ENCODE results near the gene YPEL5. TPM values are rescaled to one million over a fixed set of nuclear protein-coding genes. Genes with fewer than 3 reads are reported as not detected.
A peak's percentile ranks its signal among the peaks of the same experiment; 100 is the strongest.

The YPEL5 gene
- total and polyA plus RNA-seq, 2 experiments from 2014 or later: 94.4 to 98.3 TPM

GRCh38 chr2:30152385-30152784 lies 5.6 kb downstream of the YPEL5 start:
- H3K79me2 ChIP-seq: peaks cover 75% of the 10 kb centered on the region
- no peaks in the 10 kb centered on the region for H3K9me3 ChIP-seq (ENCODE audit: low read depth)
- H3K4me1 ChIP-seq (ENCODE audit: insufficient read depth): peaks cover 40% of the 10 kb centered on the region
- TF ChIP-seq EZH2phosphoT487 (IDR thresholded peaks at IDR 0.05; ENCODE audit: low read depth, severe bottlenecking, unreplicated experiment) (no peak), CTCF (IDR thresholded peaks at IDR 0.05; ENCODE audit: poor library complexity) (no peak), EZH2 (IDR thresholded peaks at IDR 0.05; ENCODE audit: borderline replicate concordance) (no peak)
- DNase-seq (ENCODE audit: low spot score): no peak
- no peaks in the 10 kb centered on the region for H3K9me2 ChIP-seq (replicated peaks; ENCODE audit: insufficient read depth)
- H4K20me1 ChIP-seq (ENCODE audit: insufficient read depth, poor library complexity, severe bottlenecking): peaks cover 78% of the 10 kb centered on the region
- H3K36me3 ChIP-seq (replicated peaks; ENCODE audit: insufficient read depth, low read depth): no peaks in the 10 kb centered on the region
- H3K27me3 ChIP-seq: no peaks in the 10 kb centered on the region
- no peak overlapping the region for H3K4me2 ChIP-seq
- 100% methylated on average over 1 of the region's 1 CpG for WGBS (ENCODE audit: low lambda C conversion rate, missing lambda C conversion rate)
- H3K27ac ChIP-seq: no peak overlapping the region
- H2AFZ ChIP-seq: no peak overlapping the region
- H3K4me3 ChIP-seq: no peak overlapping the region

- Histone ChIP-seq H3K79me2 (peaks cover 51% of the 10 kb centered on the region), H3K36me3 (replicated peaks; ENCODE audit: insufficient read depth, low read depth) (no peaks in the 10 kb centered on the region), H3K9me2 (replicated peaks; ENCODE audit: insufficient read depth) (no peaks in the 10 kb centered on the region), H2AFZ (no peak overlapping the region), H3K27me3 (no peaks in the 10 kb centered on the region), H3K9me3 (ENCODE audit: low read depth) (no peaks in the 10 kb centered on the region), H3K4me3 (no peak overlapping the region), H3K27ac (no peak overlapping the region), H3K4me1 (ENCODE audit: insufficient read depth) (peaks cover 19% of the 10 kb centered on the region), H4K20me1 (ENCODE audit: insufficient read depth, poor library complexity, severe bottlenecking) (peaks cover 75% of the 10 kb centered on the region), H3K4me2 (no peak overlapping the region)
- no peak for TF ChIP-seq EZH2 (IDR thresholded peaks at IDR 0.05; ENCODE audit: borderline replicate concordance)
- TF ChIP-seq EZH2phosphoT487 (IDR thresholded peaks at IDR 0.05; ENCODE audit: low read depth, severe bottlenecking, unreplicated experiment): no peak
- no peak for TF ChIP-seq CTCF (IDR thresholded peaks at IDR 0.05; ENCODE audit: poor library complexity)
- WGBS (ENCODE audit: low lambda C conversion rate, missing lambda C conversion rate): 82% methylated on average over 2 of the region's 2 CpGs
- no peak for DNase-seq (ENCODE audit: low spot score)
Measured at GRCh38 chr2:30155202-30155601, 8.4 kb downstream of the YPEL5 start.

GRCh38 chr2:30155889-30156658 lies 9.3 kb downstream of the YPEL5 start:
- H3K4me2 ChIP-seq: peak overlapping the region; percentile 28
- no peak for TF ChIP-seq CTCF (IDR thresholded peaks at IDR 0.05; ENCODE audit: poor library complexity)
- TF ChIP-seq EZH2phosphoT487 (IDR thresholded peaks at IDR 0.05; ENCODE audit: low read depth, severe bottlenecking, unreplicated experiment): no peak
- TF ChIP-seq EZH2 (IDR thresholded peaks at IDR 0.05; ENCODE audit: borderline replicate concordance): no peak

More at GRCh38 chr2:30155889-30156658, 9.3 kb downstream of the YPEL5 start:
- Histone ChIP-seq H4K20me1 (ENCODE audit: insufficient read depth, poor library complexity, severe bottlenecking) (peaks cover 66% of the 10 kb centered on the region), H3K27ac (peak overlapping the region; percentile 58), H3K4me1 (ENCODE audit: insufficient read depth) (peaks cover 10% of the 10 kb centered on the region), H3K36me3 (replicated peaks; ENCODE audit: insufficient read depth, low read depth) (no peaks in the 10 kb centered on the region), H3K9me3 (ENCODE audit: low read depth) (no peaks in the 10 kb centered on the region), H3K9me2 (replicated peaks; ENCODE audit: insufficient read depth) (no peaks in the 10 kb centered on the region), H3K79me2 (peaks cover 43% of the 10 kb centered on the region), H3K27me3 (no peaks in the 10 kb centered on the region), H2AFZ (no peak overlapping the region), H3K4me3 (no peak overlapping the region)
- no peak for DNase-seq (ENCODE audit: low spot score)
- 74% methylated on average over 3 of the region's 3 CpGs for WGBS (ENCODE audit: low lambda C conversion rate, missing lambda C conversion rate)

Data from hepatocyte (in vitro differentiated cells).